A549 (cell line): Measurements from ENCODE around the gene STRADB. TPM values are rescaled to one million over a fixed set of nuclear protein-coding genes. Genes with fewer than 3 reads are reported as not detected.

Experiments used
- ATAC-seq, 2 experiments: fragments of 200-7000 bp in 1 of 2; fragments of >200 bp in 1 of 2; cut with Nextera tagmentation in 1 of 2; cut with Tn5 transposase in 1 of 2; 3 replicates each; pipeline versions ENCODE4 v1.8.0 to v1.9.1; 2018 to 2020; ENCODE audit warnings: mild to moderate bottlenecking in 1 of 2, moderate library complexity in 1 of 2
- CTCF ChIA-PET: fragments of 300-600 bp; sonication (Branson Sonifier 250); formaldehyde crosslinking; extraction: SDS; loops from one replicate; lab custom pipeline; 2021; ENCODE audit warnings: antibody characterized with exemption, inconsistent platforms; lab: Yijun Ruan, JAX
- POLR2A ChIA-PET: fragments of 350-600 bp; formaldehyde crosslinking; extraction: SDS; loops from one replicate; lab custom pipeline; 2021; ENCODE audit warnings: antibody characterized with exemption, inconsistent platforms; lab: Yijun Ruan, JAX
- DNase-seq, 2 experiments: peaks; one replicate each; pipeline versions ENCODE4 v3.0.0 to v3.0.0-alpha.2; 2011 to 2016; ENCODE audit warnings: low read depth in 1 of 2, low spot score in 1 of 2
- FAIRE-seq: peaks from 2 replicates; lab custom pipeline; 2011; peaks lifted over from hg19 to GRCh38; lab: Jason Lieb, UNC
- H3K27ac ChIP-seq, 2 experiments: fragments of >200 bp; sonication (Bioruptor Twin); formaldehyde crosslinking; 3 replicates each; pipeline ENCODE4 v1.5.1; 2016 to 2017
- H3K4me1 ChIP-seq: fragments of >200 bp; sonication (Bioruptor Twin); formaldehyde crosslinking; 3 replicates; pipeline ENCODE4 v1.6.1; 2016
- H3K4me2 ChIP-seq: fragments of >200 bp; sonication (Bioruptor Twin); formaldehyde crosslinking; 3 replicates; pipeline ENCODE4 v1.6.1; 2016
- H3K4me3 ChIP-seq: fragments of >200 bp; sonication (Bioruptor Twin); formaldehyde crosslinking; 3 replicates; pipeline ENCODE4 v1.5.1; 2016
- H3K9me3 ChIP-seq: fragments of >200 bp; sonication (Bioruptor Twin); formaldehyde crosslinking; 3 replicates; pipeline ENCODE4 v1.6.1; 2016
- ATOH8 ChIP-seq: fragments of 250-450 bp; sonication (Bioruptor Pico); IDR thresholded peaks from 2 replicates; pipeline ENCODE4 v1.5.0; 2020; ENCODE audit warnings: low read depth, mild to moderate bottlenecking, moderate library complexity
- CEBPB ChIP-seq, 2 experiments: fragments of >200 bp in 1 of 2; sonication (Bioruptor Twin) in 1 of 2; formaldehyde crosslinking in 1 of 2; IDR thresholded peaks; 2 replicates each; pipeline ENCODE4 v1.6.1; 2012 to 2016
- CHD2 ChIP-seq: fragments of 150-350 bp; IDR thresholded peaks from 2 replicates; pipeline ENCODE4 v1.6.1; 2014; ENCODE audit warnings: low read length; ENCODE audit not compliant: partially characterized antibody
- CTCF ChIP-seq: fragments of >200 bp; sonication (Bioruptor Twin); formaldehyde crosslinking; IDR thresholded peaks from 3 replicates; pipeline ENCODE4 v1.5.1; 2016
- EHF ChIP-seq: fragments of 250-450 bp; sonication (Bioruptor Pico); IDR thresholded peaks from 2 replicates; pipeline ENCODE4 v1.5.0; 2020; ENCODE audit warnings: mild to moderate bottlenecking
- ELK1 ChIP-seq: fragments of 150-350 bp; IDR thresholded peaks from 2 replicates; pipeline ENCODE4 v1.6.1; 2014; ENCODE audit warnings: low read depth, mild to moderate bottlenecking, low read length
- ESRRA ChIP-seq: fragments of 150-350 bp; IDR thresholded peaks from 2 replicates; pipeline ENCODE4 v1.6.1; 2014; ENCODE audit warnings: mild to moderate bottlenecking, low read length, borderline replicate concordance
- FOSB ChIP-seq: fragments of 250-450 bp; sonication (Bioruptor Pico); IDR thresholded peaks from 2 replicates; pipeline ENCODE4 v1.5.0; 2020; ENCODE audit warnings: mild to moderate bottlenecking, moderate library complexity
- FOXS1 ChIP-seq: fragments of 250-450 bp; sonication (Bioruptor Pico); IDR thresholded peaks from 2 replicates; pipeline ENCODE4 v1.5.0; 2020; ENCODE audit warnings: mild to moderate bottlenecking, moderate library complexity
- JUNB ChIP-seq: fragments of >200 bp; sonication (Bioruptor Twin); formaldehyde crosslinking; IDR thresholded peaks from 2 replicates; pipeline ENCODE4 v1.6.1; 2016
- KDM1A ChIP-seq: fragments of 200-600 bp; sonication (generic); IDR thresholded peaks from 2 replicates; pipeline ENCODE4 v1.6.1; 2016; ENCODE audit warnings: low read depth, mild to moderate bottlenecking
- MAFK ChIP-seq: fragments of 450-650 bp; IDR thresholded peaks from 2 replicates; pipeline ENCODE4 v1.6.1; 2014; ENCODE audit not compliant: partially characterized antibody
- MAZ ChIP-seq: fragments of 150-350 bp; IDR thresholded peaks from 2 replicates; pipeline ENCODE4 v1.6.1; 2014; ENCODE audit warnings: antibody characterized with exemption, low read depth, low read length, borderline replicate concordance
- NFE2L2 ChIP-seq: fragments of 150-350 bp; conservative IDR thresholded peaks from 2 replicates; pipeline ENCODE4 v1.6.1; 2014; ENCODE audit warnings: low read length
- NR3C1 ChIP-seq: fragments of >200 bp; sonication (Bioruptor Twin); formaldehyde crosslinking; IDR thresholded peaks from 3 replicates; pipeline ENCODE4 v1.6.1; 2017
- PHF8 ChIP-seq: fragments of 200-600 bp; sonication (generic); IDR thresholded peaks from 2 replicates; pipeline ENCODE4 v1.6.1; 2016; ENCODE audit warnings: low read depth, mild to moderate bottlenecking, antibody characterized with exemption, moderate library complexity, borderline replicate concordance
- POLR2AphosphoS2 ChIP-seq: conservative IDR thresholded peaks from 2 replicates; pipeline ENCODE4 v1.6.1; 2012; ENCODE audit warnings: low read length, improper control_type of control experiment, inconsistent platforms
- RNF2 ChIP-seq: fragments of 200-600 bp; sonication (generic); IDR thresholded peaks from 2 replicates; pipeline ENCODE4 v1.6.1; 2016; ENCODE audit warnings: low read depth, mild to moderate bottlenecking, antibody characterized with exemption, moderate library complexity, borderline replicate concordance
- SREBF2 ChIP-seq: fragments of 450-650 bp; IDR thresholded peaks from 2 replicates; pipeline ENCODE4 v1.6.1; 2014; ENCODE audit warnings: mild to moderate bottlenecking, moderate library complexity
- TFCP2L1 ChIP-seq: fragments of 250-450 bp; sonication (Bioruptor Pico); IDR thresholded peaks from 2 replicates; pipeline ENCODE4 v1.5.0; 2021; ENCODE audit warnings: mild to moderate bottlenecking
- WGBS: methylation state at CpG from one replicate; pipeline ENCODE4 v1.1.6; 2017; ENCODE audit errors: missing lambda C conversion rate; 5-methylcytosine and 5-hydroxymethylcytosine counted together
- polyA plus RNA-seq, 4 experiments: library from polyadenylated mRNA; depleted of rRNA in 3 of 4; stranded (reverse); fragments of >200 nt; fragmentation: RNase III in 1 of 4; extraction: RNeasy Plus Mini Kit Qiagen cat#74134 plus additional on column Dnase treatment in 1 of 4; gene quantifications; 2 replicates in 3 of 4; 3 replicates in 1 of 4; pipeline ENCODE4 v1.2.3, GENCODE V29; 2011 to 2017
- TF ChIP-seq, protein P1 (sequence below): IDR thresholded peaks from 2 replicates; pipeline ENCODE4 v1.6.1; 2012

The STRADB gene
- polyA plus RNA-seq, 2 of the 4 experiments (the other 2 are of a cell fraction), result 24.0 to 29.0 TPM

- ChIA-PET CTCF (no interaction called here), POLR2A (no interaction called here)
- H3K4me2 ChIP-seq, result no peak overlapping the region
Observed at GRCh38 chr2:201471732-201472393, 20.3 kb downstream of the STRADB start.

DNA sequence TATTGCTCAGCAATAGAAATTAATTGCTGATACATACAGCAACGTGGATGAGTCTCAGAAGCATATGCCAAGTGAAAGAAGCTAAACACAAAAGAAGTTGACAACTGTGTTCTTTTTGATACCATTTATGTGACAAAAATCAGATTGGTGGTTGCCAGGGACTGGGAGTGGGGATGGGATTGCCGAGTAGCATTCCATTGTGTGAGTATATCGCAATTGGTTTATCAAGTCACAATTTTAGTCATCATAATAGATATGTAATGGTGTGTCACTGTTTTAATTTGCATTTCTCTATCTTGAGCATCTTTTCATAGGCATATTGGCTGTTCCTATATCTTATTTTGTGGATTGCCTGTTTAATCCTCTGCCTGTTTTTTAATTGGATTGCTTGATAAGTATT lies 20.9 kb downstream of the STRADB start:
- Histone ChIP-seq H3K27ac (no peak overlapping the region), H3K4me2 (no peak overlapping the region), H3K4me3 (no peak overlapping the region), H3K4me1 (0 out of 3 replicates have a peak, but pooled peaks cover 4% of the 10 kb centered on the region), H3K9me3 (no peaks in the 10 kb centered on the region)
- 91% methylated on average over 3 of the region's 3 CpGs for WGBS
- ChIA-PET CTCF (no interaction called here), POLR2A (no interaction called here)
- no peak for ATAC-seq
- TF ChIP-seq ELK1 (no peak), FOSB (no peak), CHD2 (no peak), POLR2AphosphoS2 (no peak), KDM1A (no peak), NFE2L2 (no peak)
- TF ChIP-seq, protein P1, sequence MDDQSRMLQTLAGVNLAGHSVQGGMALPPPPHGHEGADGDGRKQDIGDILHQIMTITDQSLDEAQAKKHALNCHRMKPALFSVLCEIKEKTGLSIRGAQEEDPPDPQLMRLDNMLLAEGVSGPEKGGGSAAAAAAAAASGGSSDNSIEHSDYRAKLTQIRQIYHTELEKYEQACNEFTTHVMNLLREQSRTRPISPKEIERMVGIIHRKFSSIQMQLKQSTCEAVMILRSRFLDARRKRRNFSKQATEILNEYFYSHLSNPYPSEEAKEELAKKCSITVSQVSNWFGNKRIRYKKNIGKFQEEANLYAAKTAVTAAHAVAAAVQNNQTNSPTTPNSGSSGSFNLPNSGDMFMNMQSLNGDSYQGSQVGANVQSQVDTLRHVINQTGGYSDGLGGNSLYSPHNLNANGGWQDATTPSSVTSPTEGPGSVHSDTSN, result no peak
- no peak for FAIRE-seq
- DNase-seq, result no peak

More at GRCh38 chr2:201471732-201472393, 20.3 kb downstream of the STRADB start:
- DNase-seq, result no peak
- Histone ChIP-seq H3K4me3 (no peak overlapping the region), H3K4me1 (0 out of 3 replicates have a peak, but pooled peaks cover 4% of the 10 kb centered on the region), H3K27ac (no peak overlapping the region), H3K9me3 (no peaks in the 10 kb centered on the region)
- 66% methylated on average over 3 of the region's 3 CpGs for WGBS
- TF ChIP-seq FOXS1 (no peak), RNF2 (no peak), SREBF2 (no peak), EHF (CRISPR knock-in tag) (no peak), CEBPB (IDR thresholded peaks at IDR 0.05) (no peak), ESRRA (no peak), JUNB (no peak), MAFK (no peak), ATOH8 (CRISPR knock-in tag) (no peak), PHF8 (no peak), TFCP2L1 (CRISPR knock-in tag) (no peak), MAZ (no peak), NR3C1 (no peak), KDM1A (no peak), CTCF (no peak)
- FAIRE-seq, result no peak
- ATAC-seq, result no peak
